ENCODE measurements around the gene RAB44. TPM values are rescaled to one million over a fixed set of nuclear protein-coding genes. Genes with fewer than 3 reads are reported as not detected.
A peak's percentile ranks its signal among the peaks of the same experiment; 100 is the strongest.

Gene RAB44
- total and polyA plus RNA-seq, 2 of the 13 experiments (the other 11 are each of a cell fraction or from before 2014, with no cell fraction given) = not detected

- peak; percentile 18; the same call in 1 of the 2 replicates for TF ChIP-seq HNF1A (IDR thresholded peaks at IDR 0.05; ENCODE audit: low read depth)
- TF ChIP-seq HNF1A (CRISPR knock-in tag; IDR thresholded peaks at IDR 0.05; ENCODE audit: borderline replicate concordance) = peak; percentile 26; the same call in 1 of the 2 replicates
- TF ChIP-seq PRDM15 (CRISPR knock-in tag; IDR thresholded peaks at IDR 0.05) = no peak; the same call in 1 of the 2 replicates
- TF ChIP-seq RAD21 (CRISPR knock-in tag; IDR thresholded peaks at IDR 0.05) = no peak; the same call in 1 of the 2 replicates
- peak; percentile 65 for TF ChIP-seq ZNF292 (CRISPR knock-in tag; IDR thresholded peaks at IDR 0.05; ENCODE audit: borderline replicate concordance, low read depth)
- no peak for TF ChIP-seq CEBPB (IDR thresholded peaks at IDR 0.05; ENCODE audit: borderline replicate concordance, low read depth, low read length)
- TF ChIP-seq ZNF12 (CRISPR knock-in tag; IDR thresholded peaks at IDR 0.05) = 0 out of 2 replicates have a peak, but pooled peaks have one; percentile 30
- peak; percentile 45 for TF ChIP-seq PPARG (CRISPR knock-in tag; conservative IDR thresholded peaks at IDR 0.05)
- TF ChIP-seq ZNF335 (CRISPR knock-in tag; IDR thresholded peaks at IDR 0.05) = peak; percentile 67; the same call in 1 of the 2 replicates
- no peak for TF ChIP-seq CEBPZ (IDR thresholded peaks at IDR 0.05; ENCODE audit: low read length)
- TF ChIP-seq ZSCAN29 (CRISPR knock-in tag; conservative IDR thresholded peaks at IDR 0.05) = no peak; the same call in 1 of the 2 replicates
- TF ChIP-seq ZNF414 (CRISPR knock-in tag; IDR thresholded peaks at IDR 0.05) = 0 out of 2 replicates have a peak, but pooled peaks have one; percentile 60
- TF ChIP-seq ZXDC (CRISPR knock-in tag; IDR thresholded peaks at IDR 0.05) = no peak; the same call in 1 of the 2 replicates
- peak; percentile 90; the same call in 1 of the 2 replicates for TF ChIP-seq ZFP37 (CRISPR knock-in tag; IDR thresholded peaks at IDR 0.05; ENCODE audit: borderline replicate concordance)
Measured at GRCh38 chr6:36678488-36679042, 19.1 kb upstream of the RAB44 start, which contains the start of gene CDKN1A (continued).
